Right atrium auricular region (tissue), 2 donors: ENCODE measurements around the gene PEX14. TPM values are rescaled to one million over a fixed set of nuclear protein-coding genes. Genes with fewer than 3 reads are reported as not detected.

Experiments
- DNase-seq: peaks from one replicate; pipeline ENCODE4 v3.0.0-alpha.2; 2019; ENCODE audit warnings: low spot score
- H3K27ac ChIP-seq, 2 donors: fragments of 200-600 bp; sonication (generic); 1 replicate in 1 of 2; 2 replicates in 1 of 2; pipeline ENCODE4 v1.5.1; 2016 to 2019
- H3K27me3 ChIP-seq, 2 donors: fragments of 200-600 bp; sonication (generic); one replicate each; pipeline versions ENCODE4 v1.5.1 to v1.6.0; 2017 to 2019
- H3K36me3 ChIP-seq: fragments of 200-600 bp; sonication (generic); one replicate; pipeline ENCODE4 v1.5.1; 2016
- H3K4me1 ChIP-seq, 2 donors: fragments of 200-600 bp; sonication (generic); one replicate each; pipeline versions ENCODE4 v1.5.1 to v1.6.0; 2017 to 2019
- H3K4me3 ChIP-seq, 2 donors: fragments of 200-600 bp; sonication (generic); 1 replicate in 1 of 2; 2 replicates in 1 of 2; pipeline ENCODE4 v1.5.1; 2017 to 2019; ENCODE audit warnings: mild to moderate bottlenecking in 1 of 2, moderate library complexity in 1 of 2
- H3K9me3 ChIP-seq, 2 donors: fragments of 200-600 bp; sonication (generic); one replicate each; pipeline ENCODE4 v1.5.1; 2019
- CTCF ChIP-seq, 2 donors: fragments of 200-600 bp; sonication (generic); IDR thresholded peaks; one replicate each; pipeline ENCODE4 v1.5.1; 2019; ENCODE audit warnings: antibody characterized with exemption in 2 of 2
- total RNA-seq, 2 donors: library from RNA; depleted of rRNA; stranded (reverse); fragments of >200 nt; gene quantifications; one replicate each; pipeline ENCODE4 v1.1.0, GENCODE V29; 2016

The PEX14 gene
- total RNA-seq, 2 donors from 2014 or later: 13.7 to 14.5 TPM

GRCh38 chr1:10615932-10616671, 141.4 kb downstream of the PEX14 start:
- Histone ChIP-seq H3K27me3 (no peaks in the 10 kb centered on the region), H3K4me3 (no peak overlapping the region), H3K27ac (no peak overlapping the region), H3K4me1 (peaks cover 0 to 7% of the 10 kb centered on the region in 2 donors), H3K36me3 (peaks cover 4% of the 10 kb centered on the region), H3K9me3 (no peaks in the 10 kb centered on the region)
- no peak for DNase-seq
- no peak for TF ChIP-seq CTCF (IDR thresholded peaks at IDR 0.05)

- no peak for DNase-seq
- no peaks in the 10 kb centered on the region for H3K9me3 ChIP-seq
- peaks cover 0 to 7% of the 10 kb centered on the region in 2 donors for H3K4me1 ChIP-seq
- peaks cover 4% of the 10 kb centered on the region for H3K36me3 ChIP-seq
- H3K4me3 ChIP-seq: no peak overlapping the region
- TF ChIP-seq CTCF (IDR thresholded peaks at IDR 0.05): no peak
- no peak overlapping the region for H3K27ac ChIP-seq
- no peaks in the 10 kb centered on the region for H3K27me3 ChIP-seq
Observed at GRCh38 chr1:10616696-10617095, 141.9 kb downstream of the PEX14 start.

GRCh38 chr1:10617318-10617717, 142.6 kb downstream of the PEX14 start:
- Histone ChIP-seq H3K27me3 (no peaks in the 10 kb centered on the region), H3K9me3 (no peaks in the 10 kb centered on the region), H3K27ac (no peak overlapping the region), H3K36me3 (peaks cover 4% of the 10 kb centered on the region), H3K4me1 (peaks cover 0 to 4% of the 10 kb centered on the region in 2 donors), H3K4me3 (no peak overlapping the region)
- no peak for DNase-seq
- no peak for TF ChIP-seq CTCF (IDR thresholded peaks at IDR 0.05)

GRCh38 chr1:10617931-10618885, 143.5 kb downstream of the PEX14 start:
- TF ChIP-seq CTCF (IDR thresholded peaks at IDR 0.05): no peak
- Histone ChIP-seq H3K36me3 (peaks cover 10% of the 10 kb centered on the region), H3K9me3 (no peaks in the 10 kb centered on the region), H3K4me1 (no peaks in the 10 kb centered on the region), H3K4me3 (no peak overlapping the region), H3K27me3 (no peaks in the 10 kb centered on the region), H3K27ac (no peak overlapping the region)
- no peak for DNase-seq

GRCh38 chr1:10620776-10621175, 146.0 kb downstream of the PEX14 start:
- no peak for TF ChIP-seq CTCF (IDR thresholded peaks at IDR 0.05)
- no peak for DNase-seq
- Histone ChIP-seq H3K27ac (no peak overlapping the region), H3K4me1 (no peaks in the 10 kb centered on the region), H3K36me3 (peaks cover 26% of the 10 kb centered on the region), H3K4me3 (no peak overlapping the region), H3K27me3 (no peaks in the 10 kb centered on the region), H3K9me3 (no peaks in the 10 kb centered on the region)
